NOMO-1 treated with dmso at 0.1 percent for 144 hours (cell line): ENCODE data around the gene TCERG1L.
"Not testable (repeated sequence)": the region's sequence is repeated elsewhere in the genome, so short reads cannot be mapped to it uniquely, and the experiment has no call there.

Experiments used
- DNase-seq: peaks from one replicate; lab custom pipeline; 2025; ENCODE audit not compliant: unreplicated experiment; lab: John Stamatoyannopoulos, UW

The TCERG1L gene

GRCh38 chr10:131311661-131312477 is at the start of gene TCERG1L:
TSS of gene TCERG1L (minus strand) at chr10:131311721. CDS start at chr10:131311635, 86 bp downstream.
- DNase-seq: no peak

GRCh38 chr10:131358741-131359442 is 47.4 kb upstream of the TCERG1L start:
- no peak for DNase-seq

GRCh38 chr10:131356442-131356841 is 44.9 kb upstream of the TCERG1L start:
- no peak for DNase-seq

- no peak for DNase-seq
Observed at GRCh38 chr10:131355881-131356280, 44.4 kb upstream of the TCERG1L start.

GRCh38 chr10:131355056-131355455 is 43.5 kb upstream of the TCERG1L start:
- DNase-seq: no peak

GRCh38 chr10:131354380-131354779 is 42.9 kb upstream of the TCERG1L start:
- no peak for DNase-seq

- DNase-seq: no peak
Observed at GRCh38 chr10:131352765-131353290, 41.3 kb upstream of the TCERG1L start.

GRCh38 chr10:131350660-131351059 is 39.1 kb upstream of the TCERG1L start:
- no peak for DNase-seq

GRCh38 chr10:131350245-131350644 is 38.7 kb upstream of the TCERG1L start:
- DNase-seq: no peak

GRCh38 chr10:131346456-131346855 is 34.9 kb upstream of the TCERG1L start:
- no peak for DNase-seq

GRCh38 chr10:131345691-131346090 is 34.2 kb upstream of the TCERG1L start:
- no peak for DNase-seq

- no peak for DNase-seq
Observed at GRCh38 chr10:131344747-131345146, 33.2 kb upstream of the TCERG1L start.

GRCh38 chr10:131337741-131338140 is 26.2 kb upstream of the TCERG1L start:
- DNase-seq: no peak

- DNase-seq: no peak
Observed at GRCh38 chr10:131332821-131333220, 21.3 kb upstream of the TCERG1L start.

GRCh38 chr10:131323880-131324279 is 12.4 kb upstream of the TCERG1L start:
- no peak for DNase-seq

- no peak for DNase-seq
Observed at GRCh38 chr10:131323025-131323424, 11.5 kb upstream of the TCERG1L start.

GRCh38 chr10:131322575-131322974 is 11.1 kb upstream of the TCERG1L start:
- DNase-seq: not testable (repeated sequence)

- DNase-seq: no peak
Observed at GRCh38 chr10:131320860-131321604, 9.5 kb upstream of the TCERG1L start.

GRCh38 chr10:131318814-131319213 is 7.3 kb upstream of the TCERG1L start:
- DNase-seq: no peak

GRCh38 chr10:131318291-131318690 is 6.8 kb upstream of the TCERG1L start:
- DNase-seq: no peak

- no peak for DNase-seq
Observed at GRCh38 chr10:131316321-131317075, 5.0 kb upstream of the TCERG1L start.
